Measurements from ENCODE around the gene RAD51B.
A peak's percentile ranks its signal among the peaks of the same experiment; 100 is the strongest.

Gene RAD51B

DNA sequence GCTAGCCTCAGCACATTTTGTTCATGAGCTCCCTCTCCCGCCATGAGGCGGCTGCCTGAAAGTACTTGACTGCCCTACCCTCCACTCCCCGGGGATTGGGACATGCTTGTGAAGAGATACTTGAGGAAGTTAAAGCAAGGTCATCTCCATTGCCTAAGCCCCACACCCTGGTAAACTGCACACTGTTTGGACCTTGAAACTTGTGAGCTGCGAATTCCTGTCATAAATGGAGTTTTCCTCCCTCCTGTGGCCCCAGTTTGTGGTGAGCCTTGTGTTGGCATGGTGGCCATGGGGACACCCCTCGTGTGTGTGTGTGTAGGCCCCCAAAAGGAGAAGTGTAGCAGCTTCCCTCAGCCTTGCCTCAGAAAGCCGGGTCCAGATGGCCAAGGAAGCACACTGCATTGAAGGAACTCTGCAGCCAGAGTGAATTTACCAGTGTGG is 577.8 kb downstream of the RAD51B start:
- no peak overlapping the region for H3K27ac ChIP-seq

DNA sequence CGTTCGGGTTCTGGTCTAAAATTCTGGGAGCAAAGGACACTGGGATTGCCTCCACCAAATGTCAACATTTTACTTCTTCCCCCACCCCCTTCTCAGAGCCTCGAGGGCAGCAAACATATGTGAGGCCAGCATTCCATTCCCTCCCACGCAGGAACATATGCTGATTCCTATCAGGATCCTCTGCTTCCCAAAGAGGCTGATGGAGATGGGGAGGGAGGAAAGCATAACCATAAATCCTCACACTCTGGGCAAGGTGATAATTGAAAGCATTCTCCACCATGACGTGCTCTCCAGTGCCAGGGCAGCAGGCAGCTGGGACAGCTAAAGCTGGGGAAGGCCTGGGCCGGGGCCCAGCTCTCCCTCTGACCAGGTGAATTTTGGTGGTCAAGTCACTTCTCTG is 578.2 kb downstream of the RAD51B start:
- TF ChIP-seq, protein P1, sequence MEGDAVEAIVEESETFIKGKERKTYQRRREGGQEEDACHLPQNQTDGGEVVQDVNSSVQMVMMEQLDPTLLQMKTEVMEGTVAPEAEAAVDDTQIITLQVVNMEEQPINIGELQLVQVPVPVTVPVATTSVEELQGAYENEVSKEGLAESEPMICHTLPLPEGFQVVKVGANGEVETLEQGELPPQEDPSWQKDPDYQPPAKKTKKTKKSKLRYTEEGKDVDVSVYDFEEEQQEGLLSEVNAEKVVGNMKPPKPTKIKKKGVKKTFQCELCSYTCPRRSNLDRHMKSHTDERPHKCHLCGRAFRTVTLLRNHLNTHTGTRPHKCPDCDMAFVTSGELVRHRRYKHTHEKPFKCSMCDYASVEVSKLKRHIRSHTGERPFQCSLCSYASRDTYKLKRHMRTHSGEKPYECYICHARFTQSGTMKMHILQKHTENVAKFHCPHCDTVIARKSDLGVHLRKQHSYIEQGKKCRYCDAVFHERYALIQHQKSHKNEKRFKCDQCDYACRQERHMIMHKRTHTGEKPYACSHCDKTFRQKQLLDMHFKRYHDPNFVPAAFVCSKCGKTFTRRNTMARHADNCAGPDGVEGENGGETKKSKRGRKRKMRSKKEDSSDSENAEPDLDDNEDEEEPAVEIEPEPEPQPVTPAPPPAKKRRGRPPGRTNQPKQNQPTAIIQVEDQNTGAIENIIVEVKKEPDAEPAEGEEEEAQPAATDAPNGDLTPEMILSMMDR (IDR thresholded peaks at IDR 0.05): no peak
- no peaks in the 10 kb centered on the region for H3K79me2 ChIP-seq

More for the DNA sequence above, 577.8 kb downstream of the RAD51B start:
- no peaks in the 10 kb centered on the region for H3K79me2 ChIP-seq
- peak overlapping the region; percentile 25 for H3K4me2 ChIP-seq (ENCODE audit: low read length)
- no peak overlapping the region for H3K4me3 ChIP-seq (ENCODE audit: low read depth, low read length)
- peaks cover 25% of the 10 kb centered on the region for H3K4me1 ChIP-seq
- H3K9ac ChIP-seq: no peak overlapping the region
- no peaks in the 10 kb centered on the region for H3K36me3 ChIP-seq (ENCODE audit: control insufficient read depth, insufficient read depth, low read length)
- no peaks in the 10 kb centered on the region for H3K9me3 ChIP-seq (ENCODE audit: control insufficient read depth, low read length)
- H2AFZ ChIP-seq: peak overlapping the region; percentile 31
- TF ChIP-seq, protein P1 (IDR thresholded peaks at IDR 0.05): no peak
- H3K27me3 ChIP-seq (ENCODE audit: control insufficient read depth, insufficient read depth, low read length): no peaks in the 10 kb centered on the region

DNA sequence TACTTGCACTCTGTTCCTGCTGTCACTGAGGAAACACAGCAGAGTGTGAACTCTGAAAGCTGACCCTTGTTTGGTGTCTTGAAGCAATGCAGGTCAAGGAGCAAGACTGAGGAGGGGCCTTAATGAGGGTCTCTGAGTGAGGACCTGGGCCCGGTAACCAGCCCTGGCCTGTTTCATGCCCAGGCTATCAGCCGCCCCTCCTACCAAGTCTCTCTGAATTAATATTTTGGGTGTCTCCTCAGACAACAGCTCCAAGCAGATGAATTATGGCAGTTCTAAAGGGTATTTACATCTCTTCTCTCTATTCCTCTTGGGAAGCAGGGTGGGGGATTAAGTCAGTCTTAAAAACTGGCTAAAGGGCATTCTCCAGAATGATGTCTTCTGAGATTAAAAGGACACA is 578.8 kb downstream of the RAD51B start:
- Histone ChIP-seq H3K4me3 (ENCODE audit: low read depth, low read length) (no peak overlapping the region), H3K4me1 (peaks cover 21% of the 10 kb centered on the region), H3K4me2 (ENCODE audit: low read length) (peak overlapping the region; percentile 25), H3K27me3 (ENCODE audit: control insufficient read depth, insufficient read depth, low read length) (no peaks in the 10 kb centered on the region), H3K9ac (no peak overlapping the region), H3K79me2 (no peaks in the 10 kb centered on the region), H3K9me3 (ENCODE audit: control insufficient read depth, low read length) (no peaks in the 10 kb centered on the region), H2AFZ (no peak overlapping the region), H3K27ac (no peak overlapping the region), H3K36me3 (ENCODE audit: control insufficient read depth, insufficient read depth, low read length) (no peaks in the 10 kb centered on the region)
- TF ChIP-seq, protein P1 (IDR thresholded peaks at IDR 0.05): no peak

More for the DNA sequence above, 578.2 kb downstream of the RAD51B start:
- Histone ChIP-seq H3K9me3 (ENCODE audit: control insufficient read depth, low read length) (no peaks in the 10 kb centered on the region), H3K4me3 (ENCODE audit: low read depth, low read length) (no peak overlapping the region), H2AFZ (peak overlapping the region; percentile 31), H3K36me3 (ENCODE audit: control insufficient read depth, insufficient read depth, low read length) (no peaks in the 10 kb centered on the region), H3K4me1 (peaks cover 24% of the 10 kb centered on the region), H3K27me3 (ENCODE audit: control insufficient read depth, insufficient read depth, low read length) (no peaks in the 10 kb centered on the region), H3K4me2 (ENCODE audit: low read length) (peak overlapping the region; percentile 25), H3K27ac (peak overlapping the region; percentile 6), H3K9ac (no peak overlapping the region)

DNA sequence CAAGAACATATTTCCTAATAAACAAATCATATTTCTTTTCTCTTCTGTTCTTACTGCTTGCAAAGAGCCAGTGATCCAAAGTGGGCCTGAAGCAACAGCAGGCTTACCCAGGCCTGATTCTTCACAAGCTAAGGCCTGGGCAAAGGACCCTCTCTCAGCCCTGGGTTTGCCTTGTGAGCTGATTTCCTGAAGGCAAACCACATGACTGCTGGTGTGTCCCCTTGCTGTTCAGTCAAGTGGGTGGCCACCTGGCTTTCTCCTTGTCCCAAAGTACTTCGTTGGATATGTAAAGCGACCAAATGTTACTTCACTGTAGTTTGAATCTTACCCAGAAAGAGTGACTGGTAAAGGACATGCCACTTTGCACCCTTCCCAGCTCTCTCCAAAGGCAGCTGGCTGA is 580.4 kb downstream of the RAD51B start:
- H3K4me3 ChIP-seq (ENCODE audit: low read depth, low read length): no peak overlapping the region
- H3K36me3 ChIP-seq (ENCODE audit: control insufficient read depth, insufficient read depth, low read length): no peaks in the 10 kb centered on the region
- H3K27ac ChIP-seq: no peak overlapping the region
- H3K9ac ChIP-seq: no peak overlapping the region
- H3K79me2 ChIP-seq: no peaks in the 10 kb centered on the region
- TF ChIP-seq, protein P1 (IDR thresholded peaks at IDR 0.05): no peak
- H3K27me3 ChIP-seq (ENCODE audit: control insufficient read depth, insufficient read depth, low read length): no peaks in the 10 kb centered on the region
- no peaks in the 10 kb centered on the region for H3K9me3 ChIP-seq (ENCODE audit: control insufficient read depth, low read length)
- H2AFZ ChIP-seq: no peak overlapping the region
- H3K4me2 ChIP-seq (ENCODE audit: low read length): no peak overlapping the region
- H3K4me1 ChIP-seq: peaks cover 37% of the 10 kb centered on the region

DNA sequence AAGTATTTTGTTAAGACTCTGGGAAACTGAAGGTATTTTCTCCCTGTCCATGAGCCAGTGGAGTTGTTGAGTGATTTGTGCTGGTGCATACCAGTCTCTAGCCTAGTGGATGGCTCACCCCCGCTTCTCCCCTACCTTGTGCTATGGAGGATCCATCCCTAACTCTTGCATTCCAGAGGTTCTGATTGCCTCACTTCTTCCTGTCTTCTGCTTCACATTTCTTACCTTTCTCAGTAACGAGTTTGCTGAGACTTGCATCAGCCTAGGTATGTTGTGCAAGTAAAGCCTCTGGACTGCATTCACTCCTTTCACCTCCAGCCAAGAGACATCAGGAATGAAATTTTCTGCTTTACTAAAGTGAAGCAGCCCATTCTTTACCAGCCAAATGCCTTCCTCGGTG is 581.7 kb downstream of the RAD51B start:
- Histone ChIP-seq H3K79me2 (no peaks in the 10 kb centered on the region), H3K9ac (no peak overlapping the region), H2AFZ (no peak overlapping the region), H3K9me3 (ENCODE audit: control insufficient read depth, low read length) (no peaks in the 10 kb centered on the region), H3K4me1 (peaks cover 35% of the 10 kb centered on the region), H3K27ac (no peak overlapping the region), H3K36me3 (ENCODE audit: control insufficient read depth, insufficient read depth, low read length) (no peaks in the 10 kb centered on the region), H3K4me2 (ENCODE audit: low read length) (no peak overlapping the region), H3K4me3 (ENCODE audit: low read depth, low read length) (no peak overlapping the region), H3K27me3 (ENCODE audit: control insufficient read depth, insufficient read depth, low read length) (no peaks in the 10 kb centered on the region)
- TF ChIP-seq, protein P1 (IDR thresholded peaks at IDR 0.05): no peak

All from parathyroid adenoma (tissue), 2 donors.